ENCODE results near the gene CCDC78.

Gene CCDC78

DNA sequence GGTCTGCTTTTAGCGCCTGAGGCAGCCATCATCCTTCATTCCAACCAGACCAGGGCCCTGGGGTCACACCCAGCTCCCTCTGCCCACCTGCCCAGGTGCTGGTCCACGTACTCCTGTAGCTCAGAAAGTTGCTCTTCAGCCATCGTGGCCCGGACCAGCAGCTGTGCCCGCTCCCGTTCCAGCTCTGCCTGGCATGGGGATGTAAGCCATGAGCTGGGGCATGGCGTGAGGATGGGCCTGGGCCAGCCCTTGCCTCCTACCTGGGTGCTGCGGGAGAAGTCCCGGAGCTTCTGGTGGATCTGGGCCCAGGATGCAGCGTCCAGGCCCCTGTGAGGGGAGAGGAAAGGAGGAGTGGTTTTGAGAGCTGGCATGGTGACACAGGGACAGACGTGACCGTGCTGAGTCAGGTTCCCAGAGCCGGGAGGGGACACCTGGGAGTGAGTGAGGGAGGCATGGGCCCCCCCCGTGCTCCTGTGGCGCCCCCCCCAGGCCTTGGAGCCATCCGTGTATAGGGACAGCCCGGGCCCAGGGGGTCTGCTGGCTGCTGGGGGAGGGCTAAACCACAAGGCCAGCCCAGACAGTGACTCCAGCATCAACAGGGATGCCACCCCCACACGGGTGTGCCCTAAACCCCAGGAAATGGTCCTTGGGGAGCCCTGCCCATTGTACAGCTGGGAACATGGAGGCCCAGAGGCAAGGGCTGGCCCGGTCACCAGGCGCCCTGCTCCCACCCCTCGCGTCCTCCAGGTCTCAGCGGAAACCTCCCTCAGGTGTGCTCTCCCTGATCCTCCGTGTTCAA lies 3.2 kb downstream of the CCDC78 start:
- DNase-seq, result no peak

DNA sequence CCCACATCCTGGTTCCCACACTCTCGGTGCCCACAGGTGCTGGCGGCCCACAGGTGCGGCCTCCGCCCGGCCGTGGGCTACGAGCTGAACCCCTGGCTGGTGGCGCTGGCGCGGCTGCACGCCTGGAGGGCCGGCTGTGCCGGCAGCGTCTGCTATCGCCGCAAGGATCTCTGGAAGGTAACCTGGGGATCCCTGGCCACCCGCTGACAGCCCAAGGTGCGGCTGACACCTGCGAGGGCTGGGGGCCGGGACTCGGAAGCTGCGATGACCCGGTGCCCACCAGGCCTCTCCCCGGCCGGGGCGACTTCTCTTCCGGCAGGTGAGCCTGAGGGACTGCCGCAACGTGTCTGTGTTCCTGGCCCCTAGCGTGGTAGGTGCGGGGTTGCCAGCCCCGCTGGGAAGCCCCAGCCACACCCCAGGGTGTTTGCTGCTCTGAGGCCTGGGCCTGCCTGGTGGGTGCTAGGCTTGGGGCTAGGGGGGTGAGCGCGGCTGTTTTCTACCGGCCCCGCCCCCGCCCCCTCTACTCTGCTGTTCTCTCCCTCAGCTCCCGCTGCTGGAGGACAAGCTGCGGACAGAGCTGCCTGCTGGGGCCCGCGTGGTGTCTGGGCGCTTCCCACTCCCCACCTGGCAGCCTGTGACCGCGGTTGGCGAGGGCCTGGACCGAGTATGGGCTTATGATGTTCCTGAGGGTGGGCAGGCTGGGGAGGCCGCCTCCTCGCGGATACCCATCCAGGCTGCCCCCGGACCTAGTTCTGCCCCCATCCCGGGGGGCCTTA lies 4.3 kb downstream of the CCDC78 start:
- no peak for DNase-seq

DNA sequence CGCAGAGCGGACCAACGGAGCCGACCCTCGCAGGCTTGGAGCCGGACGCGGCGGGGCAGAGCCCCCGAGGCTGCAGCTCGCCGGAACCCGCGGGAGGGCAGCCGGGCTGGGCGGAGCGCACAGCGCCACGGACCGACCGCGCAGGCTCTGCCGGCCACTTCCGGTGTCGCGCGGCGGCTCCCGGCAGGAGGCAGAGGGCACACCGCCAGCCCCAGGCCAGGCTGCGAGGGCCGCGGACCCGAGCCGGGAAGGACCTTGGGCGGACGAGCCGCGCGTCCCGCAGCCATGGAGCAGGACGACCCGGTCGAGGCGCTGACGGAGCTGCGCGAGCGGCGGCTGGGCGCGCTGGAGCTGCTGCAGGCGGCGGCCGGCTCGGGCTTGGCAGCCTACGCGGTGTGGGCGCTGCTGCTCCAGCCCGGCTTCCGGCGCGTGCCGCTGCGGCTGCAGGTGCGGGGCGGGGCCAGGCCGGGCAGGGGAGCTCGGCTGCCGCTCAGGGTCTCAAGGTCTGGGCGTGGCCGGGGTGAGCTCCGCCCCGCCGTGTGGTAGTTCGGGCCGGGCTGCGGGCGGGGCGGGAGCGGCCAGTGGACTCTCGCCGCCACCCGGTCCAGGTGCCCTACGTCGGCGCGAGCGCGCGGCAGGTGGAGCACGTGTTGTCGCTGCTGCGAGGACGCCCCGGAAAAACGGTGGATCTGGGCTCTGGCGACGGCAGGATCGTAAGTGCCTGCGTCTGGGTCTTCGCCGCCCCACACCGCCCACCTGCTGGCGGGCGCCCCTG lies 5.1 kb downstream of the CCDC78 start, which contains the start of gene ANTKMT:
ANTKMT (plus strand) TSS at position 157 of the 775 bp plus-strand sequence; CDS start at position 286, 129 bp downstream.
- DNase-seq, result peak; percentile 94

DNA sequence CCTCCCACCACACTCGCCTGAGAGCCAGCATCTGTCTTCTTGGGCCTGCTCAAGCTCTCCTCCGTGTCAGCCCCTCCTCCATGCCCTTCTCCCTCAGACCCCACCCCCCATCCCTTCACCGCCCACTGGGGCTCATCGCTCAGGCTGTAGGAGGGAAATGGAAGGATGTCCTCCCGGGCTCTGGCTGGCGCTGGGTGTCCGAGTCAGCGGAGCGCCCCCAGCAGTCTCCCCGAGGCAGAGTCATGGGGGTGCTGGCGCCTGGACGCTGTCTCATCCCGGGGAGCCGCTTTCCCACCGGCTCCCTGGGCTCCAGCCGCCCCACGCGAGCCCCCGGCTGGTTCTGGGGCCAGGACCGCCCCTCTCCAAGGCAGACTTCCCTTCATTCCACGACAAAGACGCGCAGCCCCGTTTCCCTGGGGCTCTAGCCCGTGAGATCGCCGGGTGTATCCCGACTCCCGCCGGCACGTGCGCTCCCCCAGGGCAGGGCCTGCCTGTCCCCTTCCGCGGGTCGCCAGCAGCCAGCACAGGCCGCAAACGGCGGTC lies 5.7 kb downstream of the CCDC78 start:
- DNase-seq, result peak; percentile 65

DNA sequence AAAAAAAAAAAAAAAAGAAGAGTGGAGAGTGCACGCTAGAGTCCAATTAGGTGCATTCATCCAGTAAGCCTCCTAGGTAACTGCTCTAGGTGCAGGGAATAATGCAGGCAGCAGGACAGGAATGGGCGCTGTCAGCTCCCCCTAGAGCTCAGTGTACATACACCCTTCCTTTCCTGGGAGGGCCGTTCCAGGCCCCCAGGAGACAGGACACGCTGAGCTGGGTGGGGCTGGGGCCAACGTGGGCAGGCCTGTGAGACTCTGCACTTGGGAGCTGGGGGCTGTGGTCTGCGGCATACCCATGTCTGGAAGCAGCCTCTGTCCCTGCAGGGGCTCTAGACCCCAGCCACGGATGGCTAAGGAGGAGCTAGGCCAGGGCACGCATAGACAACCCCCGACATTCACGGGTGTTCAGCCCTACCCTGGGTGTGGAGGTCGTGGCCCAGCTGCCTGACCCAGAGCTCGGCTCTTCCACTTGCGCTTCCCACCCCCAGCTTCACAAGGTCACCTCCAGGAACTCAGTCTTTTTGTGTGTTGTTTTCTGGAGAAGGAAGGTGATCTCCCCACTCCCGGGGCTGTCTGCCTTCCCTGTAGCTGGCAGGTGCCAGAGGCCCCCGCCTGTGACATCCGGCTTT lies 6.3 kb downstream of the CCDC78 start:
- peak; percentile 47 for DNase-seq

DNA sequence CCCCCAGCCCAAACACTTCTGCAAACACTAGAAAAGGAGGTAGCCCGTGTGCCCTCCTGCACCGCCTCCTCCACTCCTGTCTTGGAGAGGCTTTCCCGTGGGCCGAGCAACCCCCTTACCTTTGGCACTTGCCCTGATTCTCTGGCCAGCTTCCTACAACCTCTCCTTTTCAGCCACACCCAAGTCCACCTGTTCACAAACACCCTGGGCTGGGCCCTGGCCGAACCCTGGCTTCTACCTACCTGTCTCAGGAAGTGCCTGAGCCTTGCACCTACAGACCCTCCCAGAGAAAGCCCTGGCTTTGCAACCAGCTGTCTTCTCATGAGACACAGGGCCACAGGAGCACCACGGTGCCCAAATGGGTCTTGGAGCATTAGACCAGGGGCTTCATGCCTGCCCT lies 7.3 kb downstream of the CCDC78 start:
- DNase-seq, result no peak

DNA sequence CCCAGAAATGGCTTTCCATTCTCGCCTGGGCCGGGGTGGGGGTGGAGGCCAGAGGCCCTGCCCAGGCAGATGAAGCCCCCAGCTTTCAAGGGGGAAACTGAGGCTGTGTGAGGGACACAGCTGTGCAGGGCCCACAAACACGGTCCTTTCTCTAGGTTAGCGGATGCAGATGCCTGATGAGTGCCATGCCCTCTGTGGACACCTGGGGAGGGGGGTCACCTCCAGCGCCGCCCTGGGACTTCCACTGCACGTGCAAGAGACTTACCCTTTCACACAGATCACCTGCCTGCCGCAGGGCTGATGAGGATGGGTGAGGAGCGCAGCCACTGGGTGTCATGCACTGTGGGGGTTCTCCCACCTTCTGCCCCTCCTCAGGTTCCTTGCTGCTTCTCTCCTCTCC lies 7.9 kb downstream of the CCDC78 start:
- no peak for DNase-seq

DNA sequence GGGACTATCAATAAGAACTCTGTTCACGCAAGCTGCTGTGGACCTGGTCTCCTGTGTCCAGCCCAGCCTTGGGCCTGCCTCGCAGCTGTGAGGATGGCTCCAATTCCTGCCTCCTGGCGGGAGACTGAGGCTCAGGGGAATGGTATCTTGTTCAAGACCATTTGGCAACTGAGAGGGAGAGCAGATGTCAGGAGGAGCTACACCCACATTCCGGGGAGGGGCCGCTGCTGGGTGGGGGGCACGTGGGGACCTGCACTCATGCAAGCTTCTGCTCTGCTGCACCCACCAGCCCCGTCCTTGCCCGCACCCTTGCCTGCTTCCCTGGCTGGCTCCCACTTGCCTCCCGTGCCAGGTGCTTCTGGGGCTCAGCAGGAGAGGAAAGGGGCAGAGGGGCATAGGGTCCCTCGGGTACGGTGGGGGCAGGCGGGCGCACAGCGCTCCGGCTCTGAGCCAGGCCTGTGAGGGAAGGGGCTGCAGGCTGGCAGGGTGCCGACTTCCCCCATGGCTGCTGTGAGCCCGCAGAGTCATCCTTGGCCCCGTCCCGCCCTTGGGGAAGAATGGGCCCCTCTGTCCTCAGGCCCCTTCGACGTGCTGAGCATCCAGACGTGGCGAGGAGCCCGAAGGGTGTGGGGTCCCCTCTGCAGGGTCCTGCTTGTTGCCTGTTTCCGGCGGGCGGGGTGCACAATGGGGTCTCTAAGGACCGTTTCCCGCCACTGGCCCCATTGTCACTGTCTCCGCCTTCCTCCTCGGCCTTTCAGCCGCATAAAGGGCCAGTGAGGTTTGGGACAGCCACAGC lies 8.6 kb downstream of the CCDC78 start:
- DNase-seq, result no peak

DNA sequence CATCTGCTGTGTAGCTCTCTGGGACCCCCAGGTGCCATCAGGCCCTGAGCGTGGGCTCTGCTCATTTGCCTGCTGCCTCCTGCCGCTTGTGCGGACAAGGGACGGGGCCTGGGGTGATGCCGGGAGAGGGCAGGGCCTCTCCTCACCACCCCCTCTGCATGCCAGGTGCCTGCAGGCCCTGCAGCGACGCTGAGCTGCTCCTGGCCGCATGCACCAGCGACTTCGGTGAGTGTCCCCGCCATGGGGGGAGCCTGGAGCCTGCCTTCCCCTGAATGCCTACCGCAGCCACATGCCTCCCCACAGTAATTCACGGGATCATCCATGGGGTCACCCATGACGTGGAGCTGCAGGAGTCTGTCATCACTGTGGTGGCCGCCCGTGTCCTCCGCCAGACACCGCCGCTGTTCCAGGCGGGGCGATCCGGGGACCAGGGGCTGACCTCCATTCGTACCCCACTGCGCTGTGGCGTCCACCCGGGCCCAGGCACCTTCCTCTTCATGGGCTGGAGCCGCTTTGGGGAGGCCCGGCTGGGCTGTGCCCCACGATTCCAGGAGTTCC lies 9.4 kb downstream of the CCDC78 start:
- no peak for DNase-seq

DNA sequence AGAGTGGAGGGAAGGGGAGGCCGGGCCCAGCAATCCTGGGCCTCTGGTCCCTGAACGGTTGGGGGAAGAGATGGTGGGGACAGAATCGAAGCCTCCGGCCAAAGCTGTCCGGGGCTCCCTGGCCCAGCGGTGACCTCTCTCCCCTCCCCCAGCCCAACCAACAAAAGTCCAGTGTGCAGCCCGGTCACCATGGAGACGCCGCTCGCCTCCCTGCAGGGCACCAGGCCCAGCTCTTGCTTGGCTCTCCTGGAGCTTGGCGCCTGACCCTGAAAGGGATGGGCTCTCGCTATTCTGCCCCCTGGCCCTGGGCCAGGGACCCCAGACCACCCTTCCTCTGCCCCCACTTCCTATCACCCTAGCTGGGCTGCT lies 10.1 kb downstream of the CCDC78 start:
- no peak for DNase-seq

DNA sequence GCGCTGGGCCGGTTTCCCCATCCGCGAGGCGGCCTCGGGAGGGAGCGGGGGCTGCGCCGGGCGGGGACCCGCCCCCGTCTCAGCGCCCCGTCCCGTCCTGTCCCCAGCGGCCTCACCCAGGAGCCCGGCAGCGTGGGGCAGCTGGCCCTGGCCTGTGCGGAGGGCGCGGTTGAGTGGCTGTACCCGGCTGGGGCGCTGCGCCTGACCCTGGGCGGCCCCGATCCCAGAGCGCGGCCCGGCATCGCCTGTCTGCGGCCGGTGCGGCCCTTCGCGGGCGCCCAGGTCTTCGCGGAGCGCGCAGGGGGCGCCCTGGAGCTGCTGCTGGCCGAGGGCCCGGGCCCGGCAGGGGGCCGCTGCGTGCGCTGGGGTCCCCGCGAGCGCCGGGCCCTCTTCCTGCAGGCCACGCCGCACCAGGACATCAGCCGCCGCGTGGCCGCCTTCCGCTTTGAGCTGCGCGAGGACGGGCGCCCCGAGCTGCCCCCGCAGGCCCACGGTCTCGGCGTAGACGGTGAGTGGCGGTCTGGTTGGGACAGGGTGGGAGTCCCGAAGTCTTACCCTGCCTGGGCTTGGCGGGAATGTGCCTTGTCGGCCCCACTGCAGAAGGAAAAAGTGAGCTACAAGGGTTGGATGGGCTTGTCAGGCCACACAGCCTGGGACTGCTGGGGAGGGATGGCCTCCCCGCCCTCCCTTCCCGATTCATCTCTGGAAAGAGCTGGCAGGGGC lies 10.6 kb downstream of the CCDC78 start:
- DNase-seq, result no peak

DNA sequence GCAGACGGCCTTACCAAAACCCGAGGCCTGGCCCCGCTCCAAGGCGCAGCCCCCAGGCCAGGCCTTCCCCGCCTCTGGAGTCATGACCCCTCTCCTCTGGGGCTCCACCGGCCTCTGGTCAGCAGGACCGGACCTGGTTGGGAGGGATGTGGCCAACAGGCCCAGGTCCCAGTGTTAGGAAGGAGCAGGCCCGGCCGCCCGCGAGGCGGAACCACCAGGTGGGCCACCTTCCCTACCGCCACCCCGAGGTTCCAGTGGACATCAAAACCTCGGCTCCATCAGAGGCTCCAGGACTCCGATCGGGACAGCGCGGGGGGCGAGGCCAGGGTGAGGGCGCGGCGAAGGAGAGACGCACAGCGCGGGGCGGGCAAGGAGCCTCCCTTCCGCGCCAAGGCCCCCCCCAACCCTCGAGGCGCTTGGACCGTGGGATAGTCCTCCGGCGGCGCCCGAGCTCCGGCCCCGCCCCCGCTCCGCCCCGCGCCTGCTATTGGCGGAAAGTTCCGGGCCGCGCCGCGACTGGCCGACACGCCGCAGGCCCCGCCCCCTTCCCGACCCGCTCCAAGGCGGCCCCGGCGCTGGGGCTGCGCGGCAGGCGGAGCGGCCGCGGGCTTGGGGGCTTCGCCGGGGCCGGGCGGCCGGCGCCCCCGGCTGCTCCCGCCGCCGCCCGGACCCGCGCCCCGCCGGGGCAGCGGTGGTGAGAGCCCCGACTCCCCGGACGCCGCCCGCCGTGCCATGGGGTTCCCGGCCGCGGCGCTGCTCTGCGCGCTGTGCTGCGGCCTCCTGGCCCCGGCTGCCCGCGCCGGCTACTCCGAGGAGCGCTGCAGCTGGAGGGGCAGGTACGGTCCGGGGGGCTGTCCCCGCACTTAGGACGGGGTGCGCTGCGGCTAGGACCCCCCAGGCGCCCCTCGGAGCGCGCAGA lies 11.4 kb downstream of the CCDC78 start, which contains the start of gene METRN:
METRN (plus strand) TSS at position 561 of the 919 bp plus-strand sequence; CDS start at position 733, 172 bp downstream.
- DNase-seq, result peak; percentile 68

DNA sequence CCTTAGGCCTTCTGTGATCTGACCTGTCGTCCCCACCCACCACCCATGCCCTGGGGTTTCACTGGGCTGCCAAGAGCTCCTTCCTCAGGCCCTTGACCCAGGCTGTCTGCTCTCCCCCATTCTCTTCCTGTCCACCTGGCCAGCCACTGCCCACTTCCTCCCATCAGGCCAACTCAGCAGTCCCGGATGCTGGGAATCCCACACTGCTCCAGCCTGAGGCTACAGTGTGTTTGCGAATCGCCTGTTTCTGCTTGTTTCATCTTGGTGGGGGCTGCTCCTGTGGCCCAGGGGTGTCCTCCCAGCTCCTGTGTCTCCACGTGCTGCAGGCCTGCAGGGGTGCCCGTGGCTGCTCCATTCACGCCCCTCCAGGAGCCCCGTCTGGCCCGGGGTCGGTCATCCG lies 12.2 kb downstream of the CCDC78 start:
- DNase-seq, result no peak

DNA sequence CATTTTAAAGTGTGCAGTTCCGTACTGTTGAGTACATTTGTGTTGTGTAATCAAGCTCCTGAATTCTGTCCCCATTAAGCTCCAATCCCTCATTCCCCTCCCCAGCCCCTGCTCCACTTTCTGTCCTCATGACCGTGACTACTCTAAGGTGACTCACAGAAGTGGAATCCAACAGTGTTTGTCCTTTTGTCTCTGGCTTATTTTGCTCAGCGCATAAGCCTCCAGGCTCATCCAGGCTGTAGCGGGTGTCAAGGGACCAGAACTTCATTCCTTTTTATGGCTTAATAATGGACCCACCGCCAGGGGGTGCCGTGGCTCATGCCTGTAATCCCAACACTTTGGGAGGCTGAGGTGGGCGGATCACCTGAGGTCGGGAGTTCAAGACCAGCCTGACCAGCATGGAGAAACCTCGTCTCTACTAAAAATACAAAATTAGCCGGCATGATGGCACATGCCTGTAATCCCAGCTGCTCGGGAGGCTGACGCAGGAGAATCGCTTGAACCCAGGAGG lies 13.4 kb downstream of the CCDC78 start:
- peak; percentile 78 for DNase-seq

DNA sequence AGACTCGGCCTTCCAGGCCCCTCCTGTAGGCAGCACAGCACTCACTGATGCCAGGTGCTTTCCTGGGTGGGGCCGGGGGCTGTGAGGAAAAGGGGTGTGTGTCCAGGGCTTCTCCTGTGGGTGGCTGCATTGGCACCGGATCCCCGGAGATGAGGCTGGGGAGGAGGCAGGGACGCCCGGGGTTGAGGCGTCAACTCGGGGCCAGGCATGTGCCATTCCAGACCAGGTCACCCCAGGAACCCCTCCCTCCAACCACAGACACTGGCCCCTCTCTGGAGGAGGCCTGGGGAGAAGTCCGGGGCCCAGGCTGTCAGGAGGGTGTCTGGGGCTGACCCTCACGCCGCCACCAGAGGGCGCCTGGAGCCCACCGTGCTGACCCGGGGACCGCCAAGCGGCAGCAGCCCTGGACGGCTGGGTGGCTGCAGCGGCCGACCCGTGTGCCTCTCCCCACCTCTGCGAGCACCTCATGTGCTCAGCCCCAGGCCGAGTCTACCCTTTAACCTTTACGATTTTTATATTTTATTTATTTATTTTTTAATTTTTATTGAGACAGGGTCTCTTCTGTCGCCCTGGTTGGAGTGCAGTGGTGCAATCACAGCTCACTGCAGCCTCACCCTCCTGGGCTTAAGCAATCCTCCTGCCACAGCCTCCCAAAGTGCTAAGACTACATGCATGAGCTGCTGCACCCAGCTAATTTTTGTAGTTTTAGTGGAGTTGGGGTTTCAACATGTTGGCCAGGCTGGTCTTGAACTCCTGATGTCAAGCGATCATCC lies 14.5 kb downstream of the CCDC78 start:
- DNase-seq, result peak; percentile 77

DNA sequence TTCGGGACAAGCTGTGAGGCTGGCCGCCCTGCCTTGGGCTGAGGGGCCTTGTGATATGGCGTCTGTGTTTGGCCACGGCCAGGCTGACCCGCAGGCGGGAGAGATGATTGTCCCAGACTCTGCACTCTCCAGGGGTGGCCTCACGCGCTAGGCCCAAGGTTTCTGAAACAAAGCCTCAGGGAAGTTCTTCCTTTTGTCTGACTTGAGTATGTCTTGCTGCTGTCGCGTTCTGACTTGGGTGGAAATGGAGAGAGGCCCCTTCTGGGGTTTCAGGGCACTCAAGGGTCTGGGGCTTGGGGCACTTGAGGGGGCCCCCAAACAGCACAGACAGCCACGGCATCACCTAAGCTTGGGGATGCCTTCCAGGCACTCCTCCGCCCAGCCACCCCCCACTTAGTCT lies 15.2 kb downstream of the CCDC78 start:
- DNase-seq, result no peak

DNA sequence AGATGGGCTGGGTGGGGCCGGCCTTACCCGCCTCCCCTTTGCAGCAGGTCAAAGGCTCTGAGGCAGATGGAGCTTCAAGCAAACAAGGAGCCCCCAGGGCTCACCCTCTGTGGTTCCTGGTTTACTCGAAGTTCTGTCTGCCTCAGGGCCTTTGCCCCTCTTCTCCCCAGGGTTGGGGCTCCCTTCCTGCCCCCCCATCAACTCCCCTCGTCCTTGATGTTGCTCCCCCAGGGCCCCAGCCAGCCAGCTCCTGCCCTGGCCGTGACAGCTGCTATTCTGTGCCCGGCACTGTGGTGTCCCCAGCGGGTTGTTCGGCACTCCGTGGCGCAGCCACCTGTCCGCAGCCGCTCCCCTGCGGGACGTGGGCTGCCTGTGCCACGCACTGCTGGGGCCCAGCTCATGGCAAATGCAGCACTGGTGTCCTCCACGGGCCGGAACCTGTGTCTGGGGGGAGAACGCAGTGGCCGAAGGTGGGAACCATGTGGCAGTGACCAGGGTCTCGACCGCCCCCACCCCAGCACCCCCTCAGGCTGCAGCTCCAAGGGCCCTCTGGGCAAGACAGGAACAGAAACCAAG lies 15.7 kb downstream of the CCDC78 start:
- DNase-seq, result no peak
